Endothelial cell of umbilical vein (primary cell): ENCODE results near the gene NT5DC2.

Source experiments
- CTCF ChIP-seq, 2 donors: IDR thresholded peaks; 1 replicate in 1 of 2; 2 replicates in 1 of 2; pipeline ENCODE4 v1.5.1; 2011; ENCODE audit warnings: low read length in 2 of 2, mild to moderate bottlenecking in 2 of 2, moderate library complexity in 2 of 2, control low read depth in 1 of 2, inconsistent platforms in 1 of 2, low read depth in 1 of 2; ENCODE audit not compliant: insufficient read depth in 1 of 2; ENCODE audit errors: extremely low read depth in 1 of 2
- EZH2 ChIP-seq: IDR thresholded peaks from 2 replicates; pipeline ENCODE4 v1.6.1; 2012; ENCODE audit warnings: borderline replicate concordance, low read depth, mild to moderate bottlenecking, moderate library complexity, low read length, inconsistent platforms; ENCODE audit not compliant: severe bottlenecking
- POLR2A ChIP-seq: IDR thresholded peaks from 2 replicates; pipeline ENCODE4 v1.6.1; 2012; ENCODE audit warnings: low read depth, mild to moderate bottlenecking, control low read depth, low read length

- TF ChIP-seq EZH2 = no peak
- no peak for TF ChIP-seq CTCF (IDR thresholded peaks at IDR 0.05; ENCODE audit: extremely low read depth in 1 of 2, insufficient read depth in 1 of 2, low read depth in 1 of 2, low read length in 2 of 2)
- TF ChIP-seq POLR2A = no peak
Observed at GRCh38 chr3:52520141-52520667, 13.5 kb downstream of the NT5DC2 start.
